ENCODE measurements around the gene CENPT. TPM values are rescaled to one million over a fixed set of nuclear protein-coding genes. Genes with fewer than 3 reads are reported as not detected.
A peak's percentile ranks its signal among the peaks of the same experiment; 100 is the strongest.

The CENPT gene
- polyA plus RNA-seq, 2 donors = 35.5 to 65.0 TPM

- no peaks in the 10 kb centered on the region for H3K9me3 ChIP-seq (ENCODE audit: control insufficient read depth in 2 of 2, insufficient read depth in 1 of 2, low read depth in 1 of 2, low read length in 1 of 2)
- peaks cover 5 to 7% of the 10 kb centered on the region in 2 donors for H3K4me1 ChIP-seq (ENCODE audit: control insufficient read depth in 2 of 2, insufficient read depth in 2 of 2, low read length in 1 of 2)
- WGBS, 2 donors = 92 to 93% methylated on average over 12 of the region's 12 CpGs
- H3K36me3 ChIP-seq (ENCODE audit: control insufficient read depth in 2 of 2, insufficient read depth in 2 of 2, low read length in 1 of 2) = peaks cover 0 to 4% of the 10 kb centered on the region in 2 donors
- H3K27ac ChIP-seq (ENCODE audit: low read depth in 2 of 2, low read length in 1 of 2) = no peak overlapping the region
- H3K27me3 ChIP-seq (ENCODE audit: control insufficient read depth in 1 of 2, insufficient read depth in 2 of 2, low read length in 2 of 2) = no peaks in the 10 kb centered on the region
- H3K4me3 ChIP-seq (ENCODE audit: low read depth in 1 of 2, low read length in 2 of 2) = no peak overlapping the region
Measured at GRCh38 chr16:67782567-67783352, 64.7 kb downstream of the CENPT start.

GRCh38 chr16:67781565-67781921, 66.0 kb downstream of the CENPT start:
- H3K9me3 ChIP-seq (ENCODE audit: control insufficient read depth in 2 of 2, insufficient read depth in 1 of 2, low read depth in 1 of 2, low read length in 1 of 2) = no peaks in the 10 kb centered on the region
- H3K4me1 ChIP-seq (ENCODE audit: control insufficient read depth in 2 of 2, insufficient read depth in 2 of 2, low read length in 1 of 2) = peaks cover 5 to 7% of the 10 kb centered on the region in 2 donors
- H3K27ac ChIP-seq (ENCODE audit: low read depth in 2 of 2, low read length in 1 of 2) = peak overlapping the region in 1 of 2 donors; percentile 51
- no peak overlapping the region for H3K4me3 ChIP-seq (ENCODE audit: low read depth in 1 of 2, low read length in 2 of 2)
- WGBS, 2 donors = 58 to 62% methylated on average over 5 of the region's 5 CpGs
- H3K36me3 ChIP-seq (ENCODE audit: control insufficient read depth in 2 of 2, insufficient read depth in 2 of 2, low read length in 1 of 2) = peaks cover 0 to 4% of the 10 kb centered on the region in 2 donors
- no peaks in the 10 kb centered on the region for H3K27me3 ChIP-seq (ENCODE audit: control insufficient read depth in 1 of 2, insufficient read depth in 2 of 2, low read length in 2 of 2)

DNA sequence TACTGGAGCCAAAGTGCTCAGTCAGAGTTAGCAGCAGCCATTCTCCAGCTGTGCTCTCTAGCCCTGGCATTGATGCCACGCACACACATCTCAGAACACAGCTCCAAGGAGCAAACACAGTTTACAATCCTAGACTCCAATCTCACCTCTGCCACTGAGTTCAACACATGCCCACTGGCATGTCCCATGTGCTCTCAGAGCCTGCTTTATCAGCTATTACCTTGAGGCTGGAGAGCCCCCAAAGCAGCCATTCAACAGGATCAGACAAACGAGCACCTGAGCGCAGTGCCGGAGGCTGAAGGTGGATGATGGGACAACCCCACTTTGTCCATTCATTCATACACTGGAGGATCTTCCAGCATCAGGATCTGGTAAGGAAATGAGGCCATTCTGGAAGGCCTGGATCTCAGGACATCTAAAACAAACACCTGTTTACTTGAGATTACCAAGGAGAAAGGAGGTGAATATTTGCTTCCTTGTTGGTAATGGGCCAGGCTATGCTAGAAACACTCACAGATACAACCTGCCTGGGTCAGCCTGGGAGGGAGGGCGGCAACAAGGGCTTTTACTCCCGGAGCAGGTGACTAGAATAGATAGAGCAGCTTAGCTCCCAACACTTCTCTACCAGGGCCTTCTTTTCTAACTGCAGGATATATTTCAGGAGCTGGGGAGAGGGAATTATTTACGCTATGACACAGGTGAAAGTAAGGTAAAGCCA, 66.5 kb downstream of the CENPT start:
- WGBS, 2 donors = 78 to 85% methylated on average over 7 of the region's 7 CpGs
- no peak overlapping the region for H3K27ac ChIP-seq (ENCODE audit: low read depth in 2 of 2, low read length in 1 of 2)
- H3K4me3 ChIP-seq (ENCODE audit: low read depth in 1 of 2, low read length in 2 of 2) = no peak overlapping the region
- no peaks in the 10 kb centered on the region for H3K27me3 ChIP-seq (ENCODE audit: control insufficient read depth in 1 of 2, insufficient read depth in 2 of 2, low read length in 2 of 2)
- H3K36me3 ChIP-seq (ENCODE audit: control insufficient read depth in 2 of 2, insufficient read depth in 2 of 2, low read length in 1 of 2) = peaks cover 0 to 4% of the 10 kb centered on the region in 2 donors
- no peaks in the 10 kb centered on the region for H3K9me3 ChIP-seq (ENCODE audit: control insufficient read depth in 2 of 2, insufficient read depth in 1 of 2, low read depth in 1 of 2, low read length in 1 of 2)
- peaks cover 5 to 7% of the 10 kb centered on the region in 2 donors for H3K4me1 ChIP-seq (ENCODE audit: control insufficient read depth in 2 of 2, insufficient read depth in 2 of 2, low read length in 1 of 2)

DNA sequence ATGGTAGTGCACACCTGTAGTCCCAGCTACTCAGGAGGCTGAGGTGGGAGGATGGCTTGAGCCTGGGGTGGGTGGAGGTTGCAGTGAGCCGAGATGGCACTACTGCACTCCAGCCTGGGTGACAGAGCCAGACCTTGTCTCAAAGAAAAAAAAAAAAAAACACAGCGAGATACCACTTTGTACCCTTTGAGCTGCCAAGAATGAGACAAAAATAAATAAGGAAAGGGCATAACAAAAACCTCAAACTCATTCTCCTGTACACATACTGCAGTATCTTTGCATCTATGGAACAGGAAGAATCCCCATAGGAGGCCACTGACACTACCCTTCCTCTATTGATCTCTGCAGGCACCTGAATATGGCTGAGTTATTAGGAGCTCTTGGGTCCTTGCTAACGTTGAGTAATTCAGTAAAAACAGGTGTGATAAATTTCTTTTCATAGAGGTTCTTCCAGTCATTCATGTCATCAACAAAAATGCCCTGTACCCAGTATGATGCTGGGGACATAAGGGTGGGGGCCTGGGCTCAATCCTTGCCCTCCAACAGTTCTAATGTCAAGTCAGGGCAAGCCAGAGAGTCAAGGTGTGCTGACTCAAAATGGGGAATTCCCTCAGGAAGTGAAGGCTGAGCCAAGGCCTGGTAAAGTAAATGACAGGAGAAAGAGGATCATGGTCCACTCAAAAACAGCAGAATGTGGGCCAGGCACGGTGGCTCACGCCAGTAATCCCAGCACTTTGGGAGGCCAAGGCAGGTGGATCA, 68.1 kb downstream of the CENPT start:
- 45 to 47% methylated on average over 5 of the region's 5 CpGs for WGBS, 2 donors
- Histone ChIP-seq H3K27ac (ENCODE audit: low read depth in 2 of 2, low read length in 1 of 2) (peak overlapping the region in 1 of 2 donors; percentile 54), H3K4me1 (ENCODE audit: control insufficient read depth in 2 of 2, insufficient read depth in 2 of 2, low read length in 1 of 2) (peaks cover 6 to 7% of the 10 kb centered on the region in 2 donors), H3K36me3 (ENCODE audit: control insufficient read depth in 2 of 2, insufficient read depth in 2 of 2, low read length in 1 of 2) (peaks cover 0 to 4% of the 10 kb centered on the region in 2 donors), H3K9me3 (ENCODE audit: control insufficient read depth in 2 of 2, insufficient read depth in 1 of 2, low read depth in 1 of 2, low read length in 1 of 2) (no peaks in the 10 kb centered on the region), H3K27me3 (ENCODE audit: control insufficient read depth in 1 of 2, insufficient read depth in 2 of 2, low read length in 2 of 2) (no peaks in the 10 kb centered on the region), H3K4me3 (ENCODE audit: low read depth in 1 of 2, low read length in 2 of 2) (no peak overlapping the region)

Other genes starting within 250 kb of the CENPT start
- gene CARMIL2, start 202.5 kb downstream of the CENPT start, polyA plus RNA-seq = 1 to 10 TPM; 1.2 to 4.3 TPM
- 10 to 100 TPM in 1 of 2 donors, 1 to 10 TPM in 1; 6.7 to 10.3 TPM for gene ACD, start 187.4 kb downstream of the CENPT start, polyA plus RNA-seq
- 1 to 10 TPM; 1.2 to 1.7 TPM for gene PARD6A, start 186.7 kb downstream of the CENPT start, polyA plus RNA-seq
- 10 to 100 TPM; 10.6 to 16.0 TPM for gene ENKD1, start 180.9 kb downstream of the CENPT start, polyA plus RNA-seq
- gene C16orf86, start 180.9 kb downstream of the CENPT start, polyA plus RNA-seq = 1 to 10 TPM; 1.8 to 2.0 TPM
- 10 to 100 TPM; 36.8 to 49.6 TPM for gene GFOD2, start 128.4 kb downstream of the CENPT start, polyA plus RNA-seq
- gene RANBP10, start 41.1 kb downstream of the CENPT start, polyA plus RNA-seq = 10 to 100 TPM in 1 of 2 donors, 1 to 10 TPM in 1; 8.4 to 10.2 TPM
- 1 to 10 TPM in 1 of 2 donors, under 1 TPM in 1; 0.72 to 1.8 TPM for gene TSNAXIP1, start 40.8 kb downstream of the CENPT start, polyA plus RNA-seq
- gene THAP11, start 5.4 kb downstream of the CENPT start, polyA plus RNA-seq = 10 to 100 TPM in 1 of 2 donors, 1 to 10 TPM in 1; 6.8 to 17.9 TPM
- gene NUTF2, start 760 bp downstream of the CENPT start, polyA plus RNA-seq = 100 to 1,000 TPM in 1 of 2 donors, 10 to 100 TPM in 1; 95.4 to 109 TPM
- gene EDC4, start 25.4 kb upstream of the CENPT start, polyA plus RNA-seq = 10 to 100 TPM; 26.9 to 27.7 TPM
- gene NRN1L, start 37.2 kb upstream of the CENPT start, polyA plus RNA-seq = 1 to 10 TPM in 1 of 2 donors, under 1 TPM in 1; 0.41 to 1.5 TPM
- gene PSKH1, start 45.6 kb upstream of the CENPT start, polyA plus RNA-seq = 10 to 100 TPM; 12.5 to 13.7 TPM
- gene CTRL, start 84.2 kb upstream of the CENPT start, polyA plus RNA-seq = under 1 TPM; 0.41 to 0.77 TPM
- 10 to 100 TPM; 39.5 to 54.8 TPM for gene PSMB10, start 89.2 kb upstream of the CENPT start, polyA plus RNA-seq
- gene LCAT, start 96.4 kb upstream of the CENPT start, polyA plus RNA-seq = 10 to 100 TPM in 1 of 2 donors, 1 to 10 TPM in 1; 6.2 to 22.9 TPM
- 10 to 100 TPM in 1 of 2 donors, 1 to 10 TPM in 1; 9.1 to 17.4 TPM for gene SLC12A4, start 120.9 kb upstream of the CENPT start, polyA plus RNA-seq
- gene DPEP3, start 132.8 kb upstream of the CENPT start, polyA plus RNA-seq = under 1 TPM in 1 of 2 donors, not detected in 1; 0.01 TPM
- gene DPEP2, start 151.8 kb upstream of the CENPT start, polyA plus RNA-seq = under 1 TPM; 0.41 to 0.57 TPM
- gene DPEP2NB, start 168.2 kb upstream of the CENPT start, polyA plus RNA-seq = under 1 TPM in 1 of 2 donors, not detected in 1; 0.04 TPM
- gene DDX28, start 175.5 kb upstream of the CENPT start, polyA plus RNA-seq = 10 to 100 TPM in 1 of 2 donors, 1 to 10 TPM in 1; 4.0 to 13.1 TPM
- 10 to 100 TPM in 1 of 2 donors, 1 to 10 TPM in 1; 6.2 to 11.1 TPM for gene DUS2, start 175.6 kb upstream of the CENPT start, polyA plus RNA-seq
- 1 to 10 TPM; 4.0 to 5.5 TPM for gene NFATC3, start 237.7 kb upstream of the CENPT start, polyA plus RNA-seq